NCI-H1930 (cell line): ENCODE measurements around the gene MLIP.

Source experiments
- DNase-seq, 2 experiments: peaks; one replicate each; lab custom pipeline; 2025; lab: John Stamatoyannopoulos, UW

Gene MLIP

DNA sequence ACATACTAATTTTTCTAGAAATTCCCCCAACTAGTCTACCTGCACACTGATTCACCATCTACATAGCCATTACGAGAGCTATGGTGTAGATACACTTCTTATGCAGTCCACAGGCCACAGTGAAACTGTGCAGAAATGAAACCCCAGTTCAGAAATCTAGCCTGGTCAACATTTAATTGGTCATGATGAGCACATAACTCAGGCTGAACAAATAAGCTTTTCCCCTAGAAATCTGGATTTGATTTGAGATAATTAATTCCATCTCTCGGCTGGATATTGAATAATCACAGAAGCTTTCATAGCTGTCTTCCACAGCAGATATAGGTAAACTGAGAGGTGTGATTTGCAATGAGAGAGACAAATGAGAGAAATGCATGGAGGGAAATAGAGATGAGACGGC is 174.4 kb downstream of the MLIP start:
- no peak for DNase-seq

GRCh38 chr6:54286141-54286540 is 174.9 kb downstream of the MLIP start:
- DNase-seq = no peak

DNA sequence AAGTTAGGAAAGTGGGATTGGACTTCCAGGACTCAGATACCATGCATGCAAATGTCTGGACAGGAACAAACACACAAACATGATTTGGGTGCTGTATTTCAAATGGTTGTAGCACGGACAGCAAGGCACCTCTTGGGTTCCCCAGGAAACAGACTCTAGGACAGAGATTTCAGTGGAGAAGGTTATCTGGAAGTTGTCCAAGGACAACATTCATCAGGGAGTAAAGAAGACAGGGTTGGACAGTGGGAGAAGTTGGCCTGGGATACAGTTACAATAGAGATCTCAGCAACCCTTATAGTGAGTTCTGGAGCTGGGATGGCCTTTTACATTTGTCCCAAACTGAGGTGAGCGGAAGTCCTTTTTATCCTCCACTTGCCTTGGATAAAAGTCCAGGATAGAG is 177.2 kb downstream of the MLIP start:
- DNase-seq = no peak

GRCh38 chr6:54289426-54289825 is 178.2 kb downstream of the MLIP start:
- no peak for DNase-seq

DNA sequence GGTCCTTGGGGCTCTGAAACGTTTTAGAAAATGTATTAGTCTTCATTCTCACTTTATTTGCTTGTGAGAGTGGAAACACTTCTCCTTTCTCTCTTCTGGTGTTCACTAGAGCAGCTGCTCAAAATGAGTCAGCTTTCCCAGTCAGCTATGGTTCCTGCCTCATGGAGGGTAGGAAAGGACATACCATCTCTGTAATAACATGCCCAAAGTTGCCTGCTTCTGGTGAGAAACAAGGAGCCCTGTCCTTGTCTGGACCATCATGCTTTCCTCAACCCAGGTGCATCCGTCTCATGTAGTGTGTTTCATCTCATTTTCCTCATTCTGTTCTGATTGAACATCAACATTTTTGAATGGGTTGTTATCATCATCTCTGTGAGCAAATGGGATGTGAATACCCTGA is 179.9 kb downstream of the MLIP start:
- no peak for DNase-seq

- no peak for DNase-seq
These were observed 180.5 kb downstream of the MLIP start for GRCh38 chr6:54291738-54292137.

GRCh38 chr6:54294965-54295532 is 183.8 kb downstream of the MLIP start:
- no peak for DNase-seq

- DNase-seq = no peak
These were observed 188.5 kb downstream of the MLIP start for GRCh38 chr6:54299542-54300269.

- no peak for DNase-seq
These were observed 190.5 kb downstream of the MLIP start for GRCh38 chr6:54301770-54302169.

- no peak for DNase-seq
These were observed 196.2 kb downstream of the MLIP start for GRCh38 chr6:54307439-54307910.

DNA sequence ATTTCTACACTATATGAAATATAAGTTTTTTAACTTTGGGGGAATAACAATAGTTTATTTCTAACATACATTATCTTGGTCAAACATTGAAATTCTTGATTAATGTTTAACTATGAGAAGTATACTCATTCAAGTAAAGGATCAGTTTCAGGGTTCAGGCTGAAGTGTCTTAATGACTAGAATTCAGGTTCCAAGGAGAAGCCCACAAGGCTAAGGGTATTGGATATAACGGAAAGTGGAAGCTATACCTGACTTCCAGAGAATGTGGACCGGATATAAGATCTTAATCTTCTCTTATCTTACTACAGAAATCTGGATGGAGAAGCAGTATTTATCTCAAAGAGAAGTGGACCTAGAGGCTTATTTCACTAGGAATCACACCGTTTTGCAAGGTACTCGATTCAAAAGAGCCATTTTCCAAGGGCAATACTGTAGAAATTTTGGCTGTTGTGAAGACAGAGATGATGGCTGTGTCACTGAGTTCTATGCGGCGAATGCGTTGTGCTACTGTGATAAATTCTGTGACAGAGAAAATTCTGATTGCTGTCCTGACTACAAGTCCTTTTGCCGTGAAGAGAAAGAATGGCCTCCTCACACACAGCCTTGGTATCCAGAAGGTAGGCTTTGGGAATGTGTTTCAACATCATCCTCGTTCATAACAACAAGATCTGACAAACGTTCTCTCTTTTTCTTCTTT is 197.2 kb downstream of the MLIP start, which contains the start of gene TINAG:
TSS of gene TINAG (plus strand) at position 153 of the 697 bp plus-strand sequence. CDS start at position 263, 110 bp downstream.
- DNase-seq = no peak

DNA sequence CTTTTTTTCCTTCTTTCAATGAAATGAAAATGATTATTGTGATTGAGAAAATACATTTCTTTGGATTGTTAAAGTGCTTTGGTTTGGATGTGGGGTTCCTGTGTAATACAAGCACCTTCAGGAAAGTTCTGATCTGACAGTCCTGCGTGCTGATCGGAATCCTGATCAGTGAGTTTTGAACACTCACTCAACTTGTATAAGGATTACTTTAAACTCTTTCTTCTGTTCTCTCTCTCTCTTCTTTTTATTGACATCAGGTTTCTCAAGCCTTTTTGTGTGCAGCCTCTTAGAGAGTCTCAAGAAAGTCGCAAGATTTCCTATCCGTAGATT is 197.7 kb downstream of the MLIP start:
- DNase-seq = no peak

DNA sequence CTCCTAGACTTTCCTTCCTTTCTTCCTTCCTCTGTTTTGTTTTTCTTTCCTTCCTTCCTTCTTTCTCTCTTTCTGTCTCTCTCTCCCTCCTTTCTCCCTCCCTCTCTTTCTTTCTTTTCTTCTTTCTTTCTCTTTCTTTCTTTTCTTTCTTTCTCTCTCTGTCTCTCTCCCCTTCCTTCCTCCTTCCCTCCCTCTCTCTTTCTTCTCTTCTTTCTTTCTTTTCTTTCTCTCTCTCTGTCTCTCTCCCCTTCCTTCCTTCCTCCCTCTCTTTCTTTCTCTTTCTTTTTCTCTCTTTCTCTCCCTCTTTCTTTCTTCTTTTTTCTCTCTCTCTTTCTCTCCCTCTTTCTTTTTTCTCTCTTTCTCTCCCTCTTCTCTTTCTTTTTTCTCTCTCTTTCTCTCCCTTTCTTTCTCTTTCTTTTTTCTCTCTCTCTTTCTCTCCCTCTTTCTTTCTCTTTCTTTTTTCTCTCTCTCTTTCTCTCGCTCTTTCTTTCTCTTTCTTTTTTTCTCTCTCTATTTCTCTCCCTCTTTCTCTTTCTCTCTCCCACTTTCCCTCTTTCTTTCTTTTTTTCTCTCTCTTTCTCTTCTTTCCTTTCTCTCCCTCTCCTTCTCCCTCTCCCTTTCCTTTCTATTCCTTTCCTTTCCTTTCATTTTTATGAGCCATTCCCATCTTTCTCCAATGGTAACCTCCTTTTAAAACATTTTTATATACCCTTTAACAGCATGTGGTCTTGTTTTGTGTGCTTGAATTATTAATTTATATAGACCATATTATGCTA is 199.3 kb downstream of the MLIP start:
- no peak for DNase-seq

- DNase-seq = no peak
These were observed 204.4 kb downstream of the MLIP start for GRCh38 chr6:54315656-54316055.
